ENCODE data around the gene CTTNBP2NL.

DNA sequence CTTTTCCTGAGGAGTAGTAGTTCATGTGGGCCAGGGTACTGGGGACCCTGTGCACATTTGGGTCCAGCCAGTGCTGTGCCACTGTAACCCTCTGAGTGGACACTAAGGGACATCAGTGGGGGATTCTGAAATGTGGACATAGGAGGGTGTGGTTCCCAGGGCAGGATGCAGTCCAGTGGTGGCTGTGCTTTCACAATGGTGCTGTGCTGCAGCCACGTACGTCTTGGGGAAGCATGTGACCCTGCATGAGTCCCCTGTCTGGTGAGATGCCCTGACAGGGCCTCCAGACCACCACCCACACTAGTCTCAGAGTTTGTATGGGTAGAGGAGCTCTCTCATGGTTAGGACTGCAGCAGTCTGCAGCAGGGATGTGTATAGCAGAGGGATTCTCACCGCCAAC is 75.0 kb downstream of the CTTNBP2NL start:
- no peak for TF ChIP-seq CTCF (IDR thresholded peaks at IDR 0.05)
- TF ChIP-seq SREBF2 (IDR thresholded peaks at IDR 0.05) = no peak
- TF ChIP-seq NPAS2 (CRISPR knock-in tag; IDR thresholded peaks at IDR 0.05; ENCODE audit: borderline replicate concordance) = no peak
- TF ChIP-seq BHLHE40 (IDR thresholded peaks at IDR 0.05; ENCODE audit: low read depth, low read length) = no peak
- TF ChIP-seq HEYL (CRISPR knock-in tag; IDR thresholded peaks at IDR 0.05) = no peak
- TF ChIP-seq, protein P1, sequence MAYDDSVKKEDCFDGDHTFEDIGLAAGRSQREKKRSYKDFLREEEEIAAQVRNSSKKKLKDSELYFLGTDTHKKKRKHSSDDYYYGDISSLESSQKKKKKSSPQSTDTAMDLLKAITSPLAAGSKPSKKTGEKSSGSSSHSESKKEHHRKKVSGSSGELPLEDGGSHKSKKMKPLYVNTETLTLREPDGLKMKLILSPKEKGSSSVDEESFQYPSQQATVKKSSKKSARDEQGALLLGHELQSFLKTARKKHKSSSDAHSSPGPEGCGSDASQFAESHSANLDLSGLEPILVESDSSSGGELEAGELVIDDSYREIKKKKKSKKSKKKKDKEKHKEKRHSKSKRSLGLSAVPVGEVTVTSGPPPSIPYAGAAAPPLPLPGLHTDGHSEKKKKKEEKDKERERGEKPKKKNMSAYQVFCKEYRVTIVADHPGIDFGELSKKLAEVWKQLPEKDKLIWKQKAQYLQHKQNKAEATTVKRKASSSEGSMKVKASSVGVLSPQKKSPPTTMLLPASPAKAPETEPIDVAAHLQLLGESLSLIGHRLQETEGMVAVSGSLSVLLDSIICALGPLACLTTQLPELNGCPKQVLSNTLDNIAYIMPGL (CRISPR knock-in tag; IDR thresholded peaks at IDR 0.05; ENCODE audit: borderline replicate concordance) = no peak
